Activated naive CD4-positive, alpha-beta T cell treated with anti-CD3 and anti-CD28 coated beads for 36 hours (primary cell): ENCODE results near the gene PRKCSH. TPM values are rescaled to one million over a fixed set of nuclear protein-coding genes. Genes with fewer than 3 reads are reported as not detected.

ENCODE experiments used
- CTCF ChIA-PET: fragments of 350-600 bp; sonication (Branson Sonifier 250); formaldehyde crosslinking; loops from one replicate; lab custom pipeline; 2021; ENCODE audit warnings: antibody characterized with exemption; lab: Charles Lee
- DNase-seq: peaks from one replicate; pipeline ENCODE4 v3.0.0-alpha.2; 2020
- H3K27ac Mint-ChIP-seq: one replicate; pipeline ENCODE4 v1.8.0; 2021; ENCODE audit warnings: mild to moderate bottlenecking, mixed read lengths
- H3K27me3 Mint-ChIP-seq: one replicate; pipeline ENCODE4 v1.8.0; 2021; ENCODE audit warnings: low read depth, mixed read lengths
- H3K36me3 Mint-ChIP-seq: one replicate; pipeline ENCODE4 v1.8.0; 2021; ENCODE audit warnings: low read depth, mixed read lengths
- H3K4me1 Mint-ChIP-seq: one replicate; pipeline ENCODE4 v1.8.0; 2021; ENCODE audit warnings: low read depth, mixed read lengths
- H3K4me3 Mint-ChIP-seq: one replicate; pipeline ENCODE4 v1.8.0; 2021; ENCODE audit warnings: mild to moderate bottlenecking, moderate library complexity, mixed read lengths
- H3K9me3 Mint-ChIP-seq: one replicate; pipeline ENCODE4 v1.8.0; 2021; ENCODE audit warnings: mixed read lengths
- intact Hi-C: fragments of 100-400 bp; cut with micrococcal nuclease; formaldehyde crosslinking; loops from one replicate; pipeline ENCODE4 v1.15.1; 2023
- total RNA-seq, 2 experiments: library from RNA; stranded (reverse); gene quantifications; one replicate each; pipeline ENCODE4 v1.2.3, GENCODE V29; 2021

Gene PRKCSH, protein sequence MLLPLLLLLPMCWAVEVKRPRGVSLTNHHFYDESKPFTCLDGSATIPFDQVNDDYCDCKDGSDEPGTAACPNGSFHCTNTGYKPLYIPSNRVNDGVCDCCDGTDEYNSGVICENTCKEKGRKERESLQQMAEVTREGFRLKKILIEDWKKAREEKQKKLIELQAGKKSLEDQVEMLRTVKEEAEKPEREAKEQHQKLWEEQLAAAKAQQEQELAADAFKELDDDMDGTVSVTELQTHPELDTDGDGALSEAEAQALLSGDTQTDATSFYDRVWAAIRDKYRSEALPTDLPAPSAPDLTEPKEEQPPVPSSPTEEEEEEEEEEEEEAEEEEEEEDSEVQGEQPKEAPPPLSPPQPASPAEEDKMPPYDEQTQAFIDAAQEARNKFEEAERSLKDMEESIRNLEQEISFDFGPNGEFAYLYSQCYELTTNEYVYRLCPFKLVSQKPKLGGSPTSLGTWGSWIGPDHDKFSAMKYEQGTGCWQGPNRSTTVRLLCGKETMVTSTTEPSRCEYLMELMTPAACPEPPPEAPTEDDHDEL
- total RNA-seq: 100 to 1,000 TPM; 234 to 237 TPM

DNA sequence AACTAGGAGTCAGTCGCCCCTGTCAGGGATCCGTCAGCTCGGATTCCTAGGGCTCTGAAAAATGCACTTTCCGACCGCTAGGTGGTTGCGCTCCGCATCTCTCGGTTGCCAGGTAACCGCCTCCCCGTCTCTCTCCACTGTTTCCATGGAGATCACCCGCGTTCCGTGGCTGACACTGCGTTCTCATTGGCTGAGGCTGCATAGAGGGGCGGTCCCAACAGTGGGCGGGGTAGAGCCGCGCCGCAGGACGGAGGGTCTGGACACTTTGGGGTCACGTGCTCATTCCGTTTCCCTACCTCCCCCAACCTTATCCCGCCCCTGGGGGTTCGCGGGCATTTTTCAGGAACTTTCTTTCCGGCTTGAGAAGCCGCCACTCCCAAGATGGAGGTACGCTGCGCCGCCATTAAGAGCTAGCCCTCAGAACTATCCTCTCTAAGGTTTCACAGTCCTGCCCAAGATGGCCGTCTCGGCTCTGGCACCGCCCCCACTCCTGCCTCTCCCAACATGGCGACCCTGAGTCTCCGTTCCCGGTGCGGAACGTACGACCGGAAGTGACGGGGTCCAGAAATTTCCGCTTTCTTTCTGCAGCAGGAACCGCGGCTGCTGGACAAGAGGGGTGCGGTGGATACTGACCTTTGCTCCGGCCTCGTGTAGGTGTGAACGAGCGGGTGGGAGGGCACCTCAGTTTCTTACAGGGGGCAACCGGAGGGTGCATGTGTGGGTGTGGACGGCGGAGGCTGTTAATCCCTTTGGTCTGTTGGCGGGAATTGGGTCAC, at the start of gene PRKCSH, which contains the start of gene ODAD3:
Gene PRKCSH (plus strand): TSS at position 579 of the 776 bp plus-strand sequence. CDS start 483 bp downstream, outside the sequence.
Gene ODAD3 (minus strand): TSS at position 65 of the 776 bp plus-strand sequence. CDS start 105 bp downstream, outside the sequence.
- H3K4me1 Mint-ChIP-seq: peaks cover 22% of the 10 kb centered on the region
- H3K36me3 Mint-ChIP-seq: peaks cover 25% of the 10 kb centered on the region
- no peaks in the 10 kb centered on the region for H3K9me3 Mint-ChIP-seq
- peak within 1 kb of the TSS; percentile 100 for H3K4me3 Mint-ChIP-seq
- DNase-seq: peak; percentile 99
- no peaks in the 10 kb centered on the region for H3K27me3 Mint-ChIP-seq
- CTCF ChIA-PET: interaction anchor here (0.6 to 1.4 kb wide), 5 partner anchors 9 to 59 kb away, joined by 3 to 6 read pairs (median 4); no protein-coding TSS in a partner anchor
- intact Hi-C loops: loop anchor here (1.0 kb wide), 8 partner anchors 47 to 346 kb away; partner anchors contain the start of genes CCDC159, ECSIT, LDLR and SPC24
- H3K27ac Mint-ChIP-seq: peak within 1 kb of the TSS; percentile 93

DNA sequence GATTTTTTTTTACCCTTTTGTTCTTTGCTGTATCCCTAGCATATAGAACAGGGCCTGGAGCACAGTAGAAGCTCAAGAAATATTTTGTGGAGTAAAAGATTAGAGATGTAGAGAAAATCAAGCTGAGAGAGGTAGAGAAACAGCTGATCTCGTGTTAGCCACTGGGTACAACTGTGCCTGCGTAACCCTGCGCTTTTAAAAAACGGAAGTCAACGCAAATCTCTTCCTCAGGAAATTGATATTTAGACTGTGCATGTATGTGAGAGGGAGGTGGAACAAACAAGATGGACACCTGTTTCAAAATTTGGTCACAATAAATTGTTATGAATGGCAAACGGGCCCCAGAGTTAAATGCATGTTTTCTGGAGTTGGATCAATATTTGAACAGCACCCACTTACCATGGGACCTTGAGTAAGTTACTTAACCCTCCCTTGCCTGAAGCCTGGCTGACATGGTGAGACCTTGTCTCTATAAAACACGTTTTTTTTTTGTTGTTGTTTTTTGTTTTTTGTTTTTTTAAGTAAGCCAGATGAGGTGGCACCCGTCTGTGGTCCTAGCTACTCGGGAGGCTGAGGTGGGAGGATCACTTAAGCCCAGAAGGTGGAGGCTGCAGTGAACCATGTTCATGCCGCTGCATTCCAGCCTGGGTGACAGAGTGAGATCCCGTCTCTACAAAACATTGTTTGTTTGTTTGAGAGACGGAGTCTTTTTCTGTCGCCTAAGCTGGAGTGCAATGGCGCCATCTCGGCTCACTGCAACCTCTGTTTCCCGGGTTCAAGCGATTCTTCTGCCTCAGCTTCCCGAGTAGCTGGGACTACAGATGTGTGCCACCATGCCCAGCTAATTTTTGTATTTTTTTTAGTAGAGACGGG, 48.0 kb upstream of the PRKCSH start:
- H3K36me3 Mint-ChIP-seq: no peaks in the 10 kb centered on the region
- H3K4me3 Mint-ChIP-seq: no peak overlapping the region
- intact Hi-C loops: no loop called here
- H3K27ac Mint-ChIP-seq: no peak overlapping the region
- peaks cover 4% of the 10 kb centered on the region for H3K9me3 Mint-ChIP-seq
- H3K27me3 Mint-ChIP-seq: peaks cover 7% of the 10 kb centered on the region
- H3K4me1 Mint-ChIP-seq: peaks cover 13% of the 10 kb centered on the region
- no peak for DNase-seq
- CTCF ChIA-PET: interaction anchor here (0.6 kb wide), 1 partner anchor 65 kb away, joined by 3 read pairs; no protein-coding TSS in a partner anchor

DNA sequence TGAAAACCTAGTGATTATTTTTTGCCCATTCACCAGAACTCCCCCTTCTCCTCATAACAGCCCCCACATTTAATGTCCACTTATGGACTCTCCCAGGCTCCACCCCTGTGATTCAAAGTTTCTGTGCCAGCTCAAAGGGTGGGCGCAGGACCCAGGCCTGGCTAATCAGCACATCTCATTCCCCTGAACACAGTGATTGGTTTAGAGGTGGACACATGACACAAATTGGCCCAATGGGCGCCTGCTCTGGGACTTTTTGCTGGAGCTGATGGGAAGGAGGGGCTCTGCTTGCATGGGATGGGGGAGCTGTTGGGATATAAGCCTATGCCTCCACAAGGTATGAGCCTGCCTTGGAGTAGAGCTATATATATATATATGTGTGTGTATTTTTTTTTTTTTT, 45.1 kb upstream of the PRKCSH start:
- Mint-ChIP-seq H3K4me1 (peaks cover 3% of the 10 kb centered on the region), H3K27ac (no peak overlapping the region), H3K27me3 (peaks cover 3% of the 10 kb centered on the region), H3K9me3 (peaks cover 4% of the 10 kb centered on the region), H3K36me3 (no peaks in the 10 kb centered on the region), H3K4me3 (no peak overlapping the region)
- no peak for DNase-seq
- CTCF ChIA-PET: interaction anchor here (1.2 to 1.7 kb wide), 2 partner anchors 9 to 13 kb away, joined by 3 to 12 read pairs; no protein-coding TSS in a partner anchor
- intact Hi-C loops: no loop called here

DNA sequence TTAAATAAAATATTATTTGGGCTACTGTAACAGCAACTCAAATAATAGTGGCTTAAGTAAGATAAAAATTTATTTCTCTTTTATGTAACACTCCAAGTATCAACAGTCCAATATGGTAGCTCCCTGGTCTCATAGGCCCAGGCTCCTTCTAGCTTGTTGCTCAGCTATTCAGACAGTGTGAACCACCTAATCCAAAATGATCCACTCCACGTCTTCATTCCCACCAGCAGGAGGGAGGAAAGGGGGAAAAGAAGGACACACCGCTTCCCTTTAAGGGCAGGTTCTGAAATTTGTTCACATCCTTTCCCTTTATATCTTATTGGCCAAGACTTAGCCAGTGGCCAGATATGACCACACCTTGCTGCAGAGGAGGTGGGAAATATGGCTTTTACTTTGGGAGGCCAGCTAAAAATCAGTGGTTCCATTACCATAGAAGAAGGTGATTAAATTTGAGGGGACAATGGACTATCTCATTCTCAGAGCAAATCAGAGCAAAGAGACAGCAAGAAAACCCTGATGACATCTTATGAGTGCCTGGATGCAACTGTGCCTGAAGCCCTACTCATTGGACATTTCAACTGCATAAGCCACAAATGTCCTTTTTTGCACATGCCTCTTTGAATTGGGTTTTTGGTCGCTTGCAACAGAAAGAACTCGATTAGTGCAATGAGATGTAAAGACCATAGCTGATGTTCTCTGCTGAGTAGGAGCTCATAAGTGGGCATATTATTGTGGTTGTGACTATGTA, 44.3 kb upstream of the PRKCSH start:
- DNase-seq: no peak
- intact Hi-C loops: no loop called here
- H3K9me3 Mint-ChIP-seq: peaks cover 4% of the 10 kb centered on the region
- H3K4me1 Mint-ChIP-seq: peaks cover 3% of the 10 kb centered on the region
- no peak overlapping the region for H3K27ac Mint-ChIP-seq
- no peak overlapping the region for H3K4me3 Mint-ChIP-seq
- CTCF ChIA-PET: interaction anchor here (0.5 to 1.7 kb wide), 5 partner anchors 10 to 398 kb away, joined by 3 to 12 read pairs (median 5); no protein-coding TSS in a partner anchor
- no peaks in the 10 kb centered on the region for H3K36me3 Mint-ChIP-seq
- peaks cover 4% of the 10 kb centered on the region for H3K27me3 Mint-ChIP-seq

DNA sequence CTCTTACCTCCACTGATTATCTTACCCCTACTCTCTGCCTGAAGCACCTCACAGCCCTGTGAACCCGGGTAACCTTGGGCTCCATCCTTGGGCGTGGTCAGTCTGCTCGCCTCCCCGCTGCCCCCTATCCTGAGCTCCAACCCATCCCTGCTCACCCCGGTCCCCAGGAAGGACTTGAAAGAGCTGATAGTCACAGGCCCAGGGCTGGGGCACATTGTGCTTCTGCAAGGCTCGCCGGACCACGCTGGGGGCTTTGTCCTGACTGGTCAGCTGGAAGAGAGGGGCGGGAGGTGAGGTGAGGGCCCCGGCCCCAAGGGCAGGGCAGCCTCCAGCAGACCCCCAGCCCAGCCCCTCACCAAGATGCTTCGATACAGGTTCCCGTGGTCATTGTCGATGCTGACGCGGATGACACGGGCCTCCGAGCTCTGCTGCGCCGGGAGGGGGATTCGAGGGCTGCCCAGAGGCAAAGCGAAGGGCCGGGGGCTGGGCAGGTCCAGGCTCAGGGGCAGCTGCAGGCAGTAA, 38.3 kb upstream of the PRKCSH start:
- intact Hi-C loops: no loop called here
- Mint-ChIP-seq H3K36me3 (no peaks in the 10 kb centered on the region), H3K9me3 (no peaks in the 10 kb centered on the region), H3K4me1 (no peaks in the 10 kb centered on the region), H3K4me3 (no peak overlapping the region), H3K27me3 (peaks cover 7% of the 10 kb centered on the region), H3K27ac (no peak overlapping the region)
- DNase-seq: no peak
- CTCF ChIA-PET: no interaction called here

DNA sequence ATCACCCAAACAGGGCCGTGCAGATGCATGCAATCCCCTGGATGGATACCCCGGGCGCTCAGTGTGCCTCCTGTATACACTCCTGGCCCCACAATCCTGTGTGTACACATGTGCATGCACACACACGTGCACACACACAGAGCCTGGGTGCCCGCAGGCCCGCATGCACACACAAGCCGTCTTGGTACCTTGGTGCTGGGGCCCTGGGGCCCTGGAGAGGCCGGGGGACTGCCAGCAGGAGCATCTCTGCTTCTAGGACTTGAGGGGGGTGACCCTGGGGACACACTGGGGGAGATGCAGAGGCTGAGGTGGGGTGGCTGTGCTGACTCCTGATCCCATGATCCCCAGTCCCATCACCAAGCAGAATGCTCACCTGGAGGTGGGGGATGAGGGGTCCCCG, 35.8 kb upstream of the PRKCSH start:
- intact Hi-C loops: no loop called here
- no peaks in the 10 kb centered on the region for H3K9me3 Mint-ChIP-seq
- CTCF ChIA-PET: no interaction called here
- no peak for DNase-seq
- peaks cover 7% of the 10 kb centered on the region for H3K27me3 Mint-ChIP-seq
- no peak overlapping the region for H3K27ac Mint-ChIP-seq
- H3K4me3 Mint-ChIP-seq: no peak overlapping the region
- no peaks in the 10 kb centered on the region for H3K4me1 Mint-ChIP-seq
- H3K36me3 Mint-ChIP-seq: no peaks in the 10 kb centered on the region

DNA sequence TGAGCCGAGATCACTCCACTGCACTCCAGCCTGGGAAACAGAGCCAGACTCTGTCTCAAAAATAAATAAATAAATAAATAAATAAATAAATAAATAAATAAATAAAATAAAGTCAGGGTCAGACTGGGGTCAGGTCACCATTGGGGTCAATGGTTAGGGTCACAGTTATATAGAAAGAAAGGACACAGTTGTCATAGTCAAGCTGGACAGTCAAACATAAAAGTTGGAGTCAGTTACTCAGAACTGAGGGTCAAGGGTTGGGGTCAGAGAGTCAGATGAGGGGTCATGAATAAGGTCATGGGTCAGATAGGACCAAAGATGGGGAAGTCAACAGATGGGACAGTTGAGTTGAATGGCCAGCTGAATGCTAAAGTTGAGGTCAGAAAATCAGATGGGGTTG, 34.6 kb upstream of the PRKCSH start:
- no peaks in the 10 kb centered on the region for H3K36me3 Mint-ChIP-seq
- H3K4me3 Mint-ChIP-seq: no peak overlapping the region
- no peak for DNase-seq
- no peak overlapping the region for H3K27ac Mint-ChIP-seq
- CTCF ChIA-PET: no interaction called here
- H3K27me3 Mint-ChIP-seq: peaks cover 3% of the 10 kb centered on the region
- intact Hi-C loops: no loop called here
- no peaks in the 10 kb centered on the region for H3K9me3 Mint-ChIP-seq
- H3K4me1 Mint-ChIP-seq: no peaks in the 10 kb centered on the region

DNA sequence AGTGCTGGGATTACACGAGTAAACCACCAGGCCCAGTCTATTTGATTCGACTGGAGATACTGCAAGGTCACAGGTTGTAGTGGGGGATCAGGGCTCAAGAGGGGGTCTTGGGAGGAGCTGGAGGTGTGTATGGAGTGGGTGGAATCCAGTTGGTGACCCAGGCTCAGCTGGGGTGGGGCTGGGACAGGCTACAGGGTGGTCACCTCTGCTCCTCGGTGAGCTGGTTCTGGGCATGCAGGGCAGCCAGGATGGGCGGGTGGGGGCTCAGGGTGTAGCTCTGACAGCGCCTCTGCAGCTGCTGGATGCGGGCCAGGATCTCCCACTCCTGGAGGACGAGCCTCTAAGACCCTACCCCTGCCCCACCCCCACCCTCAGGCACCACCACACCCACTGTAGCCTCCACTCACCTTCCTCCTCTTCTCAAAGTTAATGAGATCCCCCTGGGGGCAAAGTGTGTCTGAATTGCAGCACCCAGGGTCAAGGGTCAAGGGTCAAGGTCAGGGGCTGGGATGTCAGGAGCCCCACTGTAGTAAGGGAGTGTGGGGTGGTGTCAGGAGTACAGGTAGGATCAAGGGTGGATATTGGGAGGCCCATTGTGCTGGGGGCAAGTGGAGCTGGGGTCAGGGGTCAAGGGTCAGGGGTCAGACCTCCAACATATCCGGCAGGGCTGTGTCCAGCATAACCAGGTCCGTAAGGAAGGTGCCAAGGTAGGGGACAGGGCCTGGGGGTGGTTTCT, 33.5 kb upstream of the PRKCSH start:
- peaks cover 3% of the 10 kb centered on the region for H3K4me1 Mint-ChIP-seq
- intact Hi-C loops: no loop called here
- peaks cover 3% of the 10 kb centered on the region for H3K27me3 Mint-ChIP-seq
- H3K36me3 Mint-ChIP-seq: no peaks in the 10 kb centered on the region
- CTCF ChIA-PET: interaction anchor here (0.6 to 1.5 kb wide), 2 partner anchors 11 to 19 kb away, joined by 3 read pairs; no protein-coding TSS in a partner anchor
- no peaks in the 10 kb centered on the region for H3K9me3 Mint-ChIP-seq
- DNase-seq: no peak
- no peak overlapping the region for H3K4me3 Mint-ChIP-seq
- H3K27ac Mint-ChIP-seq: no peak overlapping the region

DNA sequence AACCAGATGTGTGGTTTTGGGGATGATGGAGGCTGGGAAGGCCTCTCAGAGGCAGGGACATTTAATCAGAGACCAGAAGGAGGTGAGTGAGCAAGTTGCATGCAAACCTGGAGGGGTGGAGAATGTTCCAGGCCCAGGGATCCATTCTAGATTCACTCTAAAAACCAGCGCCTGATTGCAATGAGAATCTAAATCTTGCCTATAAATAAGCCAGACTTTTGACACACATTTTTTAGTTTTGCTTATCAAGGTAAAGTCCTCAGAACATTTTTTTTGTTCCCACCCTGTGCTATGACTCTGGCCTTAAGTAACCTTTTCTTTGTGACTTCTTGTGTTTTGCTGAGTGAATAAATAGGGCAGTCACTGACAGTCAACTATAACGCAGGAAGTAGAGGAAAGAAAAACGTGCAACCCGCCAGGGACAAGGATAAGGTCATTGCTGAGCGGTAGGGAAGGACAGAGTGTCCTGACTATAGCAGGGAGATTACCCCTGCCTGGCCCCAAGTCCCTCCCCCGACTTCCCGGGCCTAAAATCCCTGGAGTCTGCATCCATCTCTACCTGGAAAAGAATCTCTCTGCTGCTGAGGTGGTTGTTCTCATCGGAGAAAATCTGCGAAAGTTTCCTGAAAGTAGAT, 30.7 kb upstream of the PRKCSH start:
- DNase-seq: no peak
- intact Hi-C loops: no loop called here
- Mint-ChIP-seq H3K27me3 (peaks cover 7% of the 10 kb centered on the region), H3K36me3 (no peaks in the 10 kb centered on the region), H3K9me3 (no peaks in the 10 kb centered on the region), H3K4me3 (no peak overlapping the region), H3K4me1 (peaks cover 3% of the 10 kb centered on the region), H3K27ac (no peak overlapping the region)
- CTCF ChIA-PET: interaction anchor here (0.5 to 1.6 kb wide), 3 partner anchors 22 to 126 kb away, joined by 3 to 5 read pairs (median 3); no protein-coding TSS in a partner anchor
